Activated CD4-positive, alpha-beta T cell treated with anti-CD3 and anti-CD28 coated beads, Interleukin-2, amount 50 U/mL, for 48 hours (primary cell): ENCODE results near the gene TAPT1.
"Not testable (repeated sequence)": the region's sequence is repeated elsewhere in the genome, so short reads cannot be mapped to it uniquely, and the experiment has no call there.

Experiments
- DNase-seq, 2 experiments: peaks; one replicate each; pipeline ENCODE4 v3.0.0-alpha.2; 2020

TAPT1 gene

GRCh38 chr4:16168710-16169388, 57.4 kb downstream of the TAPT1 start:
- no peak for DNase-seq

GRCh38 chr4:16168144-16168543, 58.1 kb downstream of the TAPT1 start:
- no peak for DNase-seq

GRCh38 chr4:16165931-16166330, 60.3 kb downstream of the TAPT1 start:
- DNase-seq = no peak

GRCh38 chr4:16162891-16163290, 63.4 kb downstream of the TAPT1 start:
- DNase-seq = no peak

GRCh38 chr4:16161851-16162408, 64.3 kb downstream of the TAPT1 start:
- no peak for DNase-seq

- DNase-seq = no peak
Observed at GRCh38 chr4:16160457-16160856, 65.8 kb downstream of the TAPT1 start.

GRCh38 chr4:16159286-16159685, 67.0 kb downstream of the TAPT1 start:
- no peak for DNase-seq

GRCh38 chr4:16158504-16158852, 67.8 kb downstream of the TAPT1 start:
- no peak for DNase-seq

- DNase-seq = no peak
Observed at GRCh38 chr4:16157609-16158503, 68.4 kb downstream of the TAPT1 start.

GRCh38 chr4:16155528-16156169, 70.6 kb downstream of the TAPT1 start:
- DNase-seq = no peak

- no peak for DNase-seq
Observed at GRCh38 chr4:16154451-16154850, 71.8 kb downstream of the TAPT1 start.

GRCh38 chr4:16150716-16151115, 75.6 kb downstream of the TAPT1 start:
- DNase-seq = no peak

GRCh38 chr4:16144913-16145312, 81.4 kb downstream of the TAPT1 start:
- not testable (repeated sequence) for DNase-seq

GRCh38 chr4:16142598-16143310, 83.5 kb downstream of the TAPT1 start:
- DNase-seq = no peak

GRCh38 chr4:16140879-16141249, 85.4 kb downstream of the TAPT1 start:
- DNase-seq = no peak

- no peak for DNase-seq
Observed at GRCh38 chr4:16140231-16140878, 85.9 kb downstream of the TAPT1 start.

GRCh38 chr4:16139066-16139945, 87.0 kb downstream of the TAPT1 start:
- no peak for DNase-seq

- no peak for DNase-seq
Observed at GRCh38 chr4:16136827-16137226, 89.4 kb downstream of the TAPT1 start.

GRCh38 chr4:16136311-16136710, 90.0 kb downstream of the TAPT1 start:
- no peak for DNase-seq

GRCh38 chr4:16133406-16133805, 92.9 kb downstream of the TAPT1 start:
- DNase-seq = no peak

GRCh38 chr4:16131293-16131692, 95.0 kb downstream of the TAPT1 start:
- no peak for DNase-seq
